ENCODE data around the gene FCGBP. TPM values are rescaled to one million over a fixed set of nuclear protein-coding genes. Genes with fewer than 3 reads are reported as not detected.
A peak's percentile ranks its signal among the peaks of the same experiment; 100 is the strongest.

Gene FCGBP
- total RNA-seq: 95.3 TPM
- long read RNA-seq, full-length matches to known transcripts: 1 of 59 reads
- long read RNA-seq, partial matches to known transcripts: 53 of 59 reads
- long read RNA-seq, other reads (novel, unspliced or antisense): 5 of 59 reads

- TF ChIP-seq CTCF (IDR thresholded peaks at IDR 0.05): no peak
- ATAC-seq (peak in 1 of 2 donors; percentile 13), DNase-seq (no peak)
- no peak within 1 kb of the TSS for H3K4me3 ChIP-seq
- no peaks in the 10 kb centered on the region for H3K4me1 ChIP-seq
- no peaks in the 10 kb centered on the region for H3K9me3 ChIP-seq
- intact Hi-C loops (cut with DNase I): no loop called here
- H3K36me3 ChIP-seq: no peaks in the 10 kb centered on the region
- no peak within 1 kb of the TSS for H3K27ac ChIP-seq
- peaks cover 17% of the 10 kb centered on the region for H3K27me3 ChIP-seq (ENCODE audit: low read depth)
Measured at GRCh38 chr19:39934584-39935363, at the start of gene FCGBP. Gene FCGBP, minus strand, starts transcription at chr19:39934634.

GRCh38 chr19:39983695-39984300 is 49.4 kb upstream of the FCGBP start:
- peaks cover 41% of the 10 kb centered on the region for H3K36me3 ChIP-seq
- TF ChIP-seq CTCF (IDR thresholded peaks at IDR 0.05): no peak
- ATAC-seq (no peak), DNase-seq (no peak)
- no peak overlapping the region for H3K4me3 ChIP-seq
- H3K4me1 ChIP-seq: no peaks in the 10 kb centered on the region
- H3K27me3 ChIP-seq (ENCODE audit: low read depth): no peaks in the 10 kb centered on the region
- peaks cover 33% of the 10 kb centered on the region for H3K9me3 ChIP-seq
- intact Hi-C loops (cut with DNase I): no loop called here
- H3K27ac ChIP-seq: no peak overlapping the region

GRCh38 chr19:39982883-39983282 is 48.4 kb upstream of the FCGBP start:
- H3K9me3 ChIP-seq: peaks cover 33% of the 10 kb centered on the region
- no peak for TF ChIP-seq CTCF (IDR thresholded peaks at IDR 0.05)
- H3K27me3 ChIP-seq (ENCODE audit: low read depth): no peaks in the 10 kb centered on the region
- H3K36me3 ChIP-seq: peaks cover 50% of the 10 kb centered on the region
- intact Hi-C loops (cut with DNase I): no loop called here
- no peaks in the 10 kb centered on the region for H3K4me1 ChIP-seq
- ATAC-seq (no peak), DNase-seq (no peak)
- H3K4me3 ChIP-seq: no peak overlapping the region
- H3K27ac ChIP-seq: no peak overlapping the region

GRCh38 chr19:39974377-39975155 is 40.1 kb upstream of the FCGBP start:
- Histone ChIP-seq H3K4me1 (peaks cover 21% of the 10 kb centered on the region), H3K36me3 (peaks cover 75% of the 10 kb centered on the region), H3K27ac (no peak overlapping the region), H3K27me3 (ENCODE audit: low read depth) (no peaks in the 10 kb centered on the region), H3K9me3 (no peaks in the 10 kb centered on the region), H3K4me3 (no peak overlapping the region)
- intact Hi-C loops (cut with DNase I): no loop called here
- ATAC-seq: no peak
- no peak for TF ChIP-seq CTCF (IDR thresholded peaks at IDR 0.05)
- no peak for DNase-seq

- peaks cover 21% of the 10 kb centered on the region for H3K4me1 ChIP-seq
- DNase-seq (no peak), ATAC-seq (peak; percentile 0 to 1)
- no peaks in the 10 kb centered on the region for H3K9me3 ChIP-seq
- peak overlapping the region; percentile 83 for H3K4me3 ChIP-seq
- intact Hi-C loops (cut with DNase I): no loop called here
- peak overlapping the region; percentile 89 for H3K27ac ChIP-seq
- H3K27me3 ChIP-seq (ENCODE audit: low read depth): no peaks in the 10 kb centered on the region
- peaks cover 44% of the 10 kb centered on the region for H3K36me3 ChIP-seq
- no peak for TF ChIP-seq CTCF (IDR thresholded peaks at IDR 0.05)
Measured at GRCh38 chr19:39971380-39972035, 37.1 kb upstream of the FCGBP start.
